Activated T-cell treated with anti-CD3 and anti-CD28 coated beads, Interleukin-2, amount 50 U/mL, for 4 hours (primary cell): ENCODE measurements around the gene IFI27L1. TPM values are rescaled to one million over a fixed set of nuclear protein-coding genes. Genes with fewer than 3 reads are reported as not detected.
A peak's percentile ranks its signal among the peaks of the same experiment; 100 is the strongest.

Experiments used
- ATAC-seq, 2 donors: fragments of 200-7000 bp; cut with Tn5 transposase; one replicate each; pipeline ENCODE4 v1.10.0; 2021
- DNase-seq: peaks from one replicate; pipeline ENCODE4 v3.0.0-alpha.2; 2020
- H3K27me3 Mint-ChIP-seq: one replicate; pipeline ENCODE4 v1.8.0; 2021; ENCODE audit warnings: low read depth, mixed read lengths
- H3K36me3 Mint-ChIP-seq: one replicate; pipeline ENCODE4 v1.8.0; 2022; ENCODE audit warnings: mixed read lengths; ENCODE audit not compliant: insufficient read depth
- H3K4me1 Mint-ChIP-seq: one replicate; pipeline ENCODE4 v1.8.0; 2021; ENCODE audit warnings: low read depth, mixed read lengths
- H3K4me3 Mint-ChIP-seq: one replicate; pipeline ENCODE4 v1.8.0; 2021; ENCODE audit warnings: mild to moderate bottlenecking, moderate library complexity, mixed read lengths
- H3K9me3 Mint-ChIP-seq: one replicate; pipeline ENCODE4 v1.8.0; 2021; ENCODE audit warnings: mixed read lengths
- total RNA-seq, 3 donors: library from RNA; stranded (reverse); gene quantifications; one replicate each; pipeline ENCODE4 v1.2.1, GENCODE V29; 2021

IFI27L1 gene
- total RNA-seq, 3 donors from 2014 or later = 8.9 to 9.5 (median 9.0) TPM

- Mint-ChIP-seq H3K9me3 (no peaks in the 10 kb centered on the region), H3K36me3 (peaks cover 22% of the 10 kb centered on the region), H3K27me3 (no peaks in the 10 kb centered on the region), H3K4me1 (no peaks in the 10 kb centered on the region), H3K4me3 (no peak overlapping the region)
- no peak for ATAC-seq
- no peak for DNase-seq
Measured at GRCh38 chr14:94043756-94044475, 37.2 kb upstream of the IFI27L1 start.

- no peaks in the 10 kb centered on the region for H3K4me1 Mint-ChIP-seq
- H3K36me3 Mint-ChIP-seq = peaks cover 22% of the 10 kb centered on the region
- no peak overlapping the region for H3K4me3 Mint-ChIP-seq
- H3K9me3 Mint-ChIP-seq = no peaks in the 10 kb centered on the region
- DNase-seq (no peak), ATAC-seq (no peak)
- no peaks in the 10 kb centered on the region for H3K27me3 Mint-ChIP-seq
Measured at GRCh38 chr14:94044476-94045091, 36.5 kb upstream of the IFI27L1 start.

- Mint-ChIP-seq H3K27me3 (no peaks in the 10 kb centered on the region), H3K36me3 (peaks cover 25% of the 10 kb centered on the region), H3K4me1 (no peaks in the 10 kb centered on the region), H3K4me3 (no peak overlapping the region), H3K9me3 (no peaks in the 10 kb centered on the region)
- no peak for DNase-seq
- no peak for ATAC-seq
Measured at GRCh38 chr14:94045101-94045500, 36.0 kb upstream of the IFI27L1 start.

- H3K4me3 Mint-ChIP-seq = no peak overlapping the region
- no peak for ATAC-seq
- no peaks in the 10 kb centered on the region for H3K27me3 Mint-ChIP-seq
- H3K36me3 Mint-ChIP-seq = peaks cover 31% of the 10 kb centered on the region
- DNase-seq = no peak
- no peaks in the 10 kb centered on the region for H3K9me3 Mint-ChIP-seq
- H3K4me1 Mint-ChIP-seq = no peaks in the 10 kb centered on the region
Measured at GRCh38 chr14:94045563-94046345, 35.4 kb upstream of the IFI27L1 start.

- ATAC-seq (no peak), DNase-seq (no peak)
- Mint-ChIP-seq H3K4me3 (no peak overlapping the region), H3K36me3 (peaks cover 40% of the 10 kb centered on the region), H3K27me3 (no peaks in the 10 kb centered on the region), H3K9me3 (no peaks in the 10 kb centered on the region), H3K4me1 (no peaks in the 10 kb centered on the region)
Measured at GRCh38 chr14:94046696-94047250, 34.3 kb upstream of the IFI27L1 start.

- Mint-ChIP-seq H3K9me3 (no peaks in the 10 kb centered on the region), H3K27me3 (no peaks in the 10 kb centered on the region), H3K4me1 (no peaks in the 10 kb centered on the region), H3K36me3 (peaks cover 47% of the 10 kb centered on the region), H3K4me3 (no peak overlapping the region)
- ATAC-seq (no peak), DNase-seq (no peak)
Measured at GRCh38 chr14:94047581-94047980, 33.5 kb upstream of the IFI27L1 start.

GRCh38 chr14:94048691-94049624 lies 32.2 kb upstream of the IFI27L1 start:
- ATAC-seq = no peak
- Mint-ChIP-seq H3K9me3 (no peaks in the 10 kb centered on the region), H3K4me1 (no peaks in the 10 kb centered on the region), H3K36me3 (peaks cover 49% of the 10 kb centered on the region), H3K4me3 (no peak overlapping the region), H3K27me3 (no peaks in the 10 kb centered on the region)
- DNase-seq = no peak

- H3K36me3 Mint-ChIP-seq = peaks cover 52% of the 10 kb centered on the region
- H3K9me3 Mint-ChIP-seq = no peaks in the 10 kb centered on the region
- no peak for ATAC-seq
- no peak overlapping the region for H3K4me3 Mint-ChIP-seq
- no peaks in the 10 kb centered on the region for H3K27me3 Mint-ChIP-seq
- DNase-seq = no peak
- no peaks in the 10 kb centered on the region for H3K4me1 Mint-ChIP-seq
Measured at GRCh38 chr14:94049625-94050023, 31.5 kb upstream of the IFI27L1 start.

- Mint-ChIP-seq H3K4me3 (no peak overlapping the region), H3K27me3 (no peaks in the 10 kb centered on the region), H3K4me1 (no peaks in the 10 kb centered on the region), H3K36me3 (peaks cover 56% of the 10 kb centered on the region), H3K9me3 (no peaks in the 10 kb centered on the region)
- DNase-seq (no peak), ATAC-seq (no peak)
Measured at GRCh38 chr14:94050231-94050880, 30.8 kb upstream of the IFI27L1 start.

GRCh38 chr14:94051115-94051514 lies 30.0 kb upstream of the IFI27L1 start:
- H3K27me3 Mint-ChIP-seq = no peaks in the 10 kb centered on the region
- H3K36me3 Mint-ChIP-seq = peaks cover 56% of the 10 kb centered on the region
- peaks cover under 1% of the 10 kb centered on the region for H3K4me1 Mint-ChIP-seq
- ATAC-seq (no peak), DNase-seq (no peak)
- no peaks in the 10 kb centered on the region for H3K9me3 Mint-ChIP-seq
- H3K4me3 Mint-ChIP-seq = peak overlapping the region; percentile 42

GRCh38 chr14:94051779-94052178 lies 29.3 kb upstream of the IFI27L1 start:
- Mint-ChIP-seq H3K9me3 (no peaks in the 10 kb centered on the region), H3K4me1 (peaks cover 7% of the 10 kb centered on the region), H3K4me3 (no peak overlapping the region), H3K27me3 (no peaks in the 10 kb centered on the region), H3K36me3 (peaks cover 63% of the 10 kb centered on the region)
- ATAC-seq (no peak), DNase-seq (no peak)

GRCh38 chr14:94052199-94052598 lies 28.9 kb upstream of the IFI27L1 start:
- no peak for DNase-seq
- no peak for ATAC-seq
- Mint-ChIP-seq H3K36me3 (peaks cover 63% of the 10 kb centered on the region), H3K27me3 (no peaks in the 10 kb centered on the region), H3K9me3 (no peaks in the 10 kb centered on the region), H3K4me3 (no peak overlapping the region), H3K4me1 (peaks cover 11% of the 10 kb centered on the region)

GRCh38 chr14:94052662-94053061 lies 28.4 kb upstream of the IFI27L1 start:
- no peak for DNase-seq
- no peak for ATAC-seq
- Mint-ChIP-seq H3K27me3 (no peaks in the 10 kb centered on the region), H3K36me3 (peaks cover 67% of the 10 kb centered on the region), H3K4me3 (no peak overlapping the region), H3K9me3 (no peaks in the 10 kb centered on the region), H3K4me1 (peaks cover 16% of the 10 kb centered on the region)
